ENCODE measurements around the gene TRMO.

- TF ChIP-seq TCF7L2 (IDR thresholded peaks at IDR 0.05; ENCODE audit: low read depth, low read length): no peak
- no peak for TF ChIP-seq ZNF576 (CRISPR knock-in tag; IDR thresholded peaks at IDR 0.05)
- no peak for TF ChIP-seq POLR2AphosphoS2 (IDR thresholded peaks at IDR 0.05; ENCODE audit: low read depth, low read length)
- TF ChIP-seq NR2C2 (CRISPR knock-in tag; IDR thresholded peaks at IDR 0.05; ENCODE audit: borderline replicate concordance): no peak
- TF ChIP-seq KDM5A (IDR thresholded peaks at IDR 0.05; ENCODE audit: borderline replicate concordance, low read length): no peak
- no peak for TF ChIP-seq JUND (CRISPR knock-in tag; IDR thresholded peaks at IDR 0.05)
- no peak for TF ChIP-seq BCLAF1 (IDR thresholded peaks at IDR 0.05)
- no peak for TF ChIP-seq CTCF (CRISPR knock-in tag; IDR thresholded peaks at IDR 0.05)
- no peak for TF ChIP-seq CHD4 (IDR thresholded peaks at IDR 0.05; ENCODE audit: borderline replicate concordance, low read length)
- TF ChIP-seq TAF1 (CRISPR knock-in tag; IDR thresholded peaks at IDR 0.05): no peak
- TF ChIP-seq ETS1 (CRISPR knock-in tag; IDR thresholded peaks at IDR 0.05): no peak
- no peak for TF ChIP-seq U2AF2 (IDR thresholded peaks at IDR 0.05; ENCODE audit: low read depth, low read length)
These were observed 39.8 kb upstream of the TRMO start for GRCh38 chr9:97962136-97962535.
